H9 (cell line): ENCODE results near the gene HBA1. TPM values are rescaled to one million over a fixed set of nuclear protein-coding genes. Genes with fewer than 3 reads are reported as not detected.

Experiments
- DNase-seq: peaks from one replicate; pipeline ENCODE4 v3.0.0-alpha.2; 2017
- H2AFZ ChIP-seq: one replicate; pipeline ENCODE4 v1.6.1; 2013; ENCODE audit warnings: mild to moderate bottlenecking, low read length, control low read depth, moderate library complexity
- H2AK5ac ChIP-seq: 2 replicates; pipeline ENCODE4 v1.6.1; 2013; ENCODE audit warnings: low read length, control low read depth, mixed read lengths; ENCODE audit not compliant: insufficient read length
- H2BK120ac ChIP-seq: one replicate; pipeline ENCODE4 v1.6.1; 2013; ENCODE audit warnings: low read depth, mild to moderate bottlenecking, low read length, control low read depth, inconsistent platforms; ENCODE audit not compliant: poor library complexity, severe bottlenecking
- H2BK12ac ChIP-seq: 2 replicates; pipeline ENCODE4 v1.6.1; 2013; ENCODE audit warnings: low read length, control low read depth, mixed read lengths, low read depth; ENCODE audit not compliant: insufficient read length
- H2BK15ac ChIP-seq: 2 replicates; pipeline ENCODE4 v1.6.1; 2013; ENCODE audit warnings: low read depth, low read length, control low read depth
- H2BK20ac ChIP-seq: one replicate; pipeline ENCODE4 v1.6.1; 2013; ENCODE audit warnings: low read depth, mild to moderate bottlenecking, low read length, control low read depth, inconsistent platforms; ENCODE audit not compliant: poor library complexity, severe bottlenecking
- H2BK5ac ChIP-seq: 2 replicates; pipeline ENCODE4 v1.6.1; 2013; ENCODE audit warnings: low read length, control low read depth, mixed read lengths; ENCODE audit not compliant: insufficient read length
- H3K14ac ChIP-seq: 2 replicates; pipeline ENCODE4 v1.6.1; 2013; ENCODE audit warnings: low read length, control low read depth; ENCODE audit not compliant: insufficient read depth
- H3K18ac ChIP-seq: 2 replicates; pipeline ENCODE4 v1.6.1; 2013; ENCODE audit warnings: low read depth, mild to moderate bottlenecking, mixed read lengths, low read length, control low read depth; ENCODE audit not compliant: insufficient read length
- H3K23ac ChIP-seq: 2 replicates; pipeline ENCODE4 v1.6.1; 2013; ENCODE audit warnings: low read length, control low read depth, mixed read lengths, low read depth; ENCODE audit not compliant: insufficient read length
- H3K23me2 ChIP-seq: 2 replicates; pipeline ENCODE4 v1.6.1; 2013; ENCODE audit warnings: low read depth, mild to moderate bottlenecking, mixed read lengths, low read length, control low read depth; ENCODE audit not compliant: insufficient read length, poor library complexity, severe bottlenecking
- H3K27ac ChIP-seq: 2 replicates; pipeline ENCODE4 v1.5.1; 2013; ENCODE audit warnings: low read length, control low read depth, mixed read lengths, low read depth; ENCODE audit not compliant: insufficient read length
- H3K27me3 ChIP-seq: 2 replicates; pipeline ENCODE4 v1.6.1; 2013; ENCODE audit warnings: low read length, control low read depth, inconsistent platforms; ENCODE audit not compliant: insufficient read depth
- H3K4ac ChIP-seq: 2 replicates; pipeline ENCODE4 v1.6.1; 2013; ENCODE audit warnings: low read depth, mild to moderate bottlenecking, control low read depth, inconsistent platforms, low read length, moderate library complexity
- H3K4me1 ChIP-seq: 2 replicates; pipeline ENCODE4 v1.6.1; 2013; ENCODE audit warnings: low read length, control low read depth, inconsistent platforms; ENCODE audit not compliant: insufficient read depth
- H3K4me2 ChIP-seq: 2 replicates; pipeline ENCODE4 v1.6.1; 2013; ENCODE audit warnings: low read length, control low read depth, mixed read lengths; ENCODE audit not compliant: insufficient read length, insufficient read depth
- H3K56ac ChIP-seq: 2 replicates; pipeline ENCODE4 v1.6.1; 2013; ENCODE audit warnings: low read depth, mild to moderate bottlenecking, mixed read lengths, low read length, control low read depth; ENCODE audit not compliant: insufficient read length
- H3K79me1 ChIP-seq: 2 replicates; pipeline ENCODE4 v1.6.1; 2013; ENCODE audit warnings: low read depth, mild to moderate bottlenecking, moderate library complexity, low read length, control low read depth, inconsistent platforms; ENCODE audit not compliant: insufficient read depth, poor library complexity, severe bottlenecking
- H3K79me2 ChIP-seq: 2 replicates; pipeline ENCODE4 v1.6.1; 2013; ENCODE audit warnings: low read length, control low read depth, inconsistent platforms; ENCODE audit not compliant: insufficient read depth
- H3K9ac ChIP-seq: 2 replicates; pipeline ENCODE4 v1.6.1; 2013; ENCODE audit warnings: low read length, control low read depth, mixed read lengths; ENCODE audit not compliant: insufficient read length; ENCODE audit errors: extremely low read depth
- H3K9me3 ChIP-seq: one replicate; pipeline ENCODE4 v1.6.1; 2013; ENCODE audit warnings: low read depth, low read length, inconsistent platforms; ENCODE audit not compliant: control insufficient read depth
- H3T11ph ChIP-seq: one replicate; pipeline ENCODE4 v1.6.1; 2013; ENCODE audit warnings: mild to moderate bottlenecking, low read length, control low read depth, inconsistent platforms
- H4K20me1 ChIP-seq: one replicate; pipeline ENCODE4 v1.6.1; 2013; ENCODE audit not compliant: control insufficient read depth, insufficient read length, insufficient read depth
- H4K5ac ChIP-seq: 2 replicates; pipeline ENCODE4 v1.6.1; 2013; ENCODE audit warnings: low read depth, mild to moderate bottlenecking, mixed read lengths, low read length, control low read depth; ENCODE audit not compliant: insufficient read length
- H4K8ac ChIP-seq: replicated peaks from 2 replicates; pipeline ENCODE4 v1.6.1; 2013; ENCODE audit warnings: low read length, control low read depth, mixed read lengths, low read depth; ENCODE audit not compliant: insufficient read length
- H4K91ac ChIP-seq: 2 replicates; pipeline ENCODE4 v1.6.1; 2013; ENCODE audit warnings: low read depth, mild to moderate bottlenecking, moderate library complexity, mixed read lengths, low read length, control low read depth; ENCODE audit not compliant: insufficient read length
- H3K27ac Mint-ChIP-seq, 3 experiments: 2 replicates in 2 of 3; 3 replicates in 1 of 3; pipeline ENCODE4 v1.8.0; 2020 to 2021; ENCODE audit warnings: mixed read lengths in 3 of 3, mild to moderate bottlenecking in 1 of 3, moderate library complexity in 1 of 3
- H3K27me3 Mint-ChIP-seq: 2 replicates; pipeline ENCODE4 v1.8.0; 2021; ENCODE audit warnings: low read depth, mild to moderate bottlenecking, moderate library complexity, mixed read lengths
- H3K36me3 Mint-ChIP-seq, 3 experiments: 2 replicates in 2 of 3; 3 replicates in 1 of 3; pipeline ENCODE4 v1.8.0; 2020 to 2021; ENCODE audit warnings: low read depth in 3 of 3, mixed read lengths in 3 of 3; ENCODE audit not compliant: insufficient read depth in 1 of 3
- H3K4me1 Mint-ChIP-seq, 2 experiments: 2 replicates each; pipeline ENCODE4 v1.8.0; 2020; ENCODE audit warnings: mixed read lengths in 2 of 2
- H3K4me3 Mint-ChIP-seq, 2 experiments: 2 replicates in 1 of 2; 3 replicates in 1 of 2; pipeline ENCODE4 v1.8.0; 2020 to 2021; ENCODE audit warnings: mild to moderate bottlenecking in 2 of 2, mixed read lengths in 2 of 2, moderate library complexity in 1 of 2
- H3K9me3 Mint-ChIP-seq, 2 experiments: 2 replicates in 1 of 2; 3 replicates in 1 of 2; pipeline ENCODE4 v1.8.0; 2020; ENCODE audit warnings: mild to moderate bottlenecking in 2 of 2, mixed read lengths in 2 of 2, moderate library complexity in 1 of 2
- CTCF ChIP-seq: fragments of 200-600 bp; sonication (generic); conservative IDR thresholded peaks from 3 replicates; pipeline ENCODE4 v1.8.0; 2021; ENCODE audit warnings: antibody characterized with exemption, mild to moderate bottlenecking
- WGBS: extraction: QIAGEN DNeasy Blood & Tissue Kit; methylation state at CpG from one replicate; pipeline ENCODE4 v1.1.7; 2013; ENCODE audit warnings: missing lambda C conversion rate, low lambda C conversion rate, mixed read lengths; ENCODE audit not compliant: insufficient read length; ENCODE audit errors: extremely low coverage; 5-methylcytosine and 5-hydroxymethylcytosine counted together
- total RNA-seq: library from RNA; stranded (reverse); gene quantifications from 2 replicates; pipeline ENCODE4 v1.2.1, GENCODE V29; 2021

Gene HBA1
- total RNA-seq, 1 experiment from 2014 or later: 7.2 TPM

GRCh38 chr16:130533-131173 lies 45.8 kb upstream of the HBA1 start:
- Histone ChIP-seq H2BK15ac (no peak overlapping the region), H3K27me3 (no peaks in the 10 kb centered on the region), H2BK120ac (no peak overlapping the region), H4K20me1 (no peaks in the 10 kb centered on the region), H3K4ac (no peak overlapping the region), H3K4me1 (no peaks in the 10 kb centered on the region), H3K4me2 (no peak overlapping the region), H3K79me1 (peaks cover 4% of the 10 kb centered on the region), H4K91ac (no peak overlapping the region), H2AFZ (no peak overlapping the region), H2AK5ac (no peak overlapping the region), H3T11ph (no peak overlapping the region), H3K9ac (no peak overlapping the region), H3K27ac (no peak overlapping the region), H2BK20ac (no peak overlapping the region), H4K8ac (no peak overlapping the region), H2BK12ac (no peak overlapping the region), H4K5ac (no peak overlapping the region), H3K14ac (no peak overlapping the region), H3K18ac (no peak overlapping the region), H2BK5ac (no peak overlapping the region), H3K9me3 (no peaks in the 10 kb centered on the region), H3K23me2 (no peaks in the 10 kb centered on the region), H3K56ac (no peak overlapping the region), H3K79me2 (no peaks in the 10 kb centered on the region), H3K23ac (no peak overlapping the region)
- peaks cover 0 to 2% (median 0%) of the 10 kb centered on the region in 3 experiments; a peak in 1 of 7 replicates for H3K36me3 Mint-ChIP-seq
- no peak overlapping the region for H3K27ac Mint-ChIP-seq
- H3K9me3 Mint-ChIP-seq: no peaks in the 10 kb centered on the region
- no CpG with 5 or more reads among the region's 15 CpGs for WGBS
- DNase-seq: no peak
- H3K4me3 Mint-ChIP-seq: no peak overlapping the region
- no peak for TF ChIP-seq CTCF
- H3K27me3 Mint-ChIP-seq: no peaks in the 10 kb centered on the region
- H3K4me1 Mint-ChIP-seq: peaks cover 0 to 2% of the 10 kb centered on the region in 2 experiments; a peak in 1 of 4 replicates
